Fibroblast of upper back skin (primary cell): ENCODE data around the gene HYAL3.
"Not testable (repeated sequence)": the region's sequence is repeated elsewhere in the genome, so short reads cannot be mapped to it uniquely, and the experiment has no call there.

Experiments used
- DNase-seq: peaks from one replicate; pipeline ENCODE4 v3.0.0-alpha.2; 2013

HYAL3 gene

GRCh38 chr3:50288387-50289007 lies 10.7 kb downstream of the HYAL3 start:
- DNase-seq = no peak

- DNase-seq = no peak
Measured at GRCh38 chr3:50287262-50287661, 11.9 kb downstream of the HYAL3 start.

- DNase-seq = no peak
Measured at GRCh38 chr3:50286322-50287227, 12.6 kb downstream of the HYAL3 start.

- DNase-seq = not testable (repeated sequence)
Measured at GRCh38 chr3:50284121-50284520, 15.1 kb downstream of the HYAL3 start.

- DNase-seq = no peak
Measured at GRCh38 chr3:50279255-50280016, 19.8 kb downstream of the HYAL3 start.

GRCh38 chr3:50278880-50279224 lies 20.4 kb downstream of the HYAL3 start, which contains the start of gene LSMEM2:
Gene LSMEM2 (plus strand): TSS chr3:50279087. CDS start chr3:50279114, 27 bp downstream.
- no peak for DNase-seq

GRCh38 chr3:50278123-50278879 lies 20.9 kb downstream of the HYAL3 start:
- no peak for DNase-seq

- no peak for DNase-seq
Measured at GRCh38 chr3:50276762-50277101, 22.5 kb downstream of the HYAL3 start.

- no peak for DNase-seq
Measured at GRCh38 chr3:50275996-50276761, 23.0 kb downstream of the HYAL3 start.

- DNase-seq = no peak
Measured at GRCh38 chr3:50275141-50275995, 23.8 kb downstream of the HYAL3 start.

GRCh38 chr3:50274371-50275104 lies 24.7 kb downstream of the HYAL3 start:
- peak; percentile 46 for DNase-seq

GRCh38 chr3:50273689-50274065 lies 25.5 kb downstream of the HYAL3 start:
- no peak for DNase-seq

GRCh38 chr3:50272911-50273688 lies 26.1 kb downstream of the HYAL3 start:
- peak; percentile 66 for DNase-seq

- not testable (repeated sequence) for DNase-seq
Measured at GRCh38 chr3:50272538-50272910, 26.7 kb downstream of the HYAL3 start.

GRCh38 chr3:50271314-50271936 lies 27.8 kb downstream of the HYAL3 start:
- DNase-seq = no peak

- no peak for DNase-seq
Measured at GRCh38 chr3:50270422-50271224, 28.6 kb downstream of the HYAL3 start.

- no peak for DNase-seq
Measured at GRCh38 chr3:50269977-50270413, 29.2 kb downstream of the HYAL3 start.

GRCh38 chr3:50269460-50269859 lies 29.7 kb downstream of the HYAL3 start:
- no peak for DNase-seq
